ENCODE results near the gene SORCS1. TPM values are rescaled to one million over a fixed set of nuclear protein-coding genes. Genes with fewer than 3 reads are reported as not detected.

Gene SORCS1
- total RNA-seq, 1 experiment from 2014 or later, result not detected

DNA sequence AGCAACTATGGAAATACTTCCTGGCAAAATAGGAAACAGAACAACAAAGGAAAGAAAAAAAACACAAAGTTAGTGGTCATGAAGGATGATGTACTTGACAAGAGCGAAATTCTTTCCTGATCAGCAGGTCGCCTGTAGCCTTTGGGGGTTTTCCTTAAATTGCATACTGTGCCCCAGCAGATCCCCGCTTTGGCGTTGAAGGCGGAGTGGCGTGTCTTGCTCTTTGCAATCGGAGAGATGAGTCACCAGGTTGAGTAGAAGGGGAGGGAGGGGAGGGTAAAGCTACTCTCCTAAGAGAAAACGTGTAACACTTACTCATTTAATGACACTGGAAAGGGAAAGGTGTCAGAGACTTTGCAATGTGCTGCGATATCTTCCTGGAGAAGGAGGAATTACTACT, 587.2 kb downstream of the SORCS1 start:
- TF ChIP-seq, protein P1, sequence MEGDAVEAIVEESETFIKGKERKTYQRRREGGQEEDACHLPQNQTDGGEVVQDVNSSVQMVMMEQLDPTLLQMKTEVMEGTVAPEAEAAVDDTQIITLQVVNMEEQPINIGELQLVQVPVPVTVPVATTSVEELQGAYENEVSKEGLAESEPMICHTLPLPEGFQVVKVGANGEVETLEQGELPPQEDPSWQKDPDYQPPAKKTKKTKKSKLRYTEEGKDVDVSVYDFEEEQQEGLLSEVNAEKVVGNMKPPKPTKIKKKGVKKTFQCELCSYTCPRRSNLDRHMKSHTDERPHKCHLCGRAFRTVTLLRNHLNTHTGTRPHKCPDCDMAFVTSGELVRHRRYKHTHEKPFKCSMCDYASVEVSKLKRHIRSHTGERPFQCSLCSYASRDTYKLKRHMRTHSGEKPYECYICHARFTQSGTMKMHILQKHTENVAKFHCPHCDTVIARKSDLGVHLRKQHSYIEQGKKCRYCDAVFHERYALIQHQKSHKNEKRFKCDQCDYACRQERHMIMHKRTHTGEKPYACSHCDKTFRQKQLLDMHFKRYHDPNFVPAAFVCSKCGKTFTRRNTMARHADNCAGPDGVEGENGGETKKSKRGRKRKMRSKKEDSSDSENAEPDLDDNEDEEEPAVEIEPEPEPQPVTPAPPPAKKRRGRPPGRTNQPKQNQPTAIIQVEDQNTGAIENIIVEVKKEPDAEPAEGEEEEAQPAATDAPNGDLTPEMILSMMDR (IDR thresholded peaks at IDR 0.05; ENCODE audit: insufficient read depth in 1 of 2, low read depth in 1 of 2, low read length in 1 of 2, severe bottlenecking in 1 of 2, unreplicated experiment in 1 of 2), result no peak
- Mint-ChIP-seq H3K9me3 (ENCODE audit: unreplicated experiment) (no peaks in the 10 kb centered on the region), H3K27me3 (ENCODE audit: insufficient read depth, unreplicated experiment) (peaks cover 3% of the 10 kb centered on the region), H3K36me3 (ENCODE audit: insufficient read depth, unreplicated experiment) (no peaks in the 10 kb centered on the region), H3K27ac (ENCODE audit: unreplicated experiment) (no peak overlapping the region), H3K4me3 (ENCODE audit: unreplicated experiment) (no peak overlapping the region), H3K4me1 (ENCODE audit: low read depth, unreplicated experiment) (no peaks in the 10 kb centered on the region)
- Histone ChIP-seq H3K9me3 (no peaks in the 10 kb centered on the region), H3K27me3 (replicated peaks; ENCODE audit: control insufficient read depth, insufficient read depth, low read length) (no peaks in the 10 kb centered on the region), H3K4me3 (ENCODE audit: low read depth, low read length) (no peak overlapping the region), H3K4me1 (no peaks in the 10 kb centered on the region), H3K36me3 (ENCODE audit: control insufficient read depth, insufficient read depth, low read length) (no peaks in the 10 kb centered on the region)
- intact Hi-C loops (cut with micrococcal nuclease; ENCODE audit: unreplicated experiment), result loop anchor here (10.0 kb wide), 1 partner anchor 162 kb away; no protein-coding TSS in a partner anchor
- no peak for DNase-seq
- no TSS peak for BruUV-seq (replicated peaks)
- POLR2A ChIA-PET, result no interaction called here
- CTCF ChIA-PET, result no interaction called here

DNA sequence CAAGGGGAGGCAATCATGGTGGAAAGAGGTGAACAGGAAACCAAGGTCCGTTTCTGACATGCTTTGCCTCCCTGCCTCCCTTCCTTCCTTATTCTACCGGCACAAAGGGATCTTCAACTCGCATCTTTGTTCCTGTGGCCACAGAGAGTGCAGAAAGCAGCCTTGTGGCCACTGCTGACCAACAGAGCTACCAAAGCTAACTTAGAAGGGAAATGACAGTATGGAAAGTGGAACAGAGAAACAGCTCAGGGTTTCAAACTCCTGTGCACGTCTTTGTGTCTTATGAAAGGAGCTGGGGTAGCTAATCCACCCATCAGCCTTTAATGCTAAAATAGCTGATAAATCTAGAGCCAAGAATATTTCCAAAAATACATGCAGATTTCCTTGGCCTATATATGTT, 588.0 kb downstream of the SORCS1 start:
- H3K9me3 Mint-ChIP-seq (ENCODE audit: unreplicated experiment), result no peaks in the 10 kb centered on the region
- H3K27me3 Mint-ChIP-seq (ENCODE audit: insufficient read depth, unreplicated experiment), result peaks cover 3% of the 10 kb centered on the region
- no peaks in the 10 kb centered on the region for H3K4me1 ChIP-seq
- no peak overlapping the region for H3K4me3 ChIP-seq (ENCODE audit: low read depth, low read length)
- ChIA-PET CTCF (no interaction called here), POLR2A (no interaction called here)
- H3K36me3 ChIP-seq (ENCODE audit: control insufficient read depth, insufficient read depth, low read length), result no peaks in the 10 kb centered on the region
- H3K9me3 ChIP-seq, result no peaks in the 10 kb centered on the region
- no peaks in the 10 kb centered on the region for H3K27me3 ChIP-seq (replicated peaks; ENCODE audit: control insufficient read depth, insufficient read depth, low read length)
- intact Hi-C loops (cut with micrococcal nuclease; ENCODE audit: unreplicated experiment), result loop anchor here (10.0 kb wide), 1 partner anchor 162 kb away; no protein-coding TSS in a partner anchor
- H3K36me3 Mint-ChIP-seq (ENCODE audit: insufficient read depth, unreplicated experiment), result no peaks in the 10 kb centered on the region
- DNase-seq, result no peak
- H3K27ac Mint-ChIP-seq (ENCODE audit: unreplicated experiment), result no peak overlapping the region
- no peak overlapping the region for H3K4me3 Mint-ChIP-seq (ENCODE audit: unreplicated experiment)
- TF ChIP-seq, protein P1 (IDR thresholded peaks at IDR 0.05; ENCODE audit: insufficient read depth in 1 of 2, low read depth in 1 of 2, low read length in 1 of 2, severe bottlenecking in 1 of 2, unreplicated experiment in 1 of 2), result no peak
- no peaks in the 10 kb centered on the region for H3K4me1 Mint-ChIP-seq (ENCODE audit: low read depth, unreplicated experiment)
- BruUV-seq (replicated peaks), result no TSS peak

GRCh38 chr10:106573106-106573505, 591.4 kb downstream of the SORCS1 start:
- Histone ChIP-seq H3K36me3 (ENCODE audit: control insufficient read depth, insufficient read depth, low read length) (no peaks in the 10 kb centered on the region), H3K9me3 (no peaks in the 10 kb centered on the region), H3K27me3 (replicated peaks; ENCODE audit: control insufficient read depth, insufficient read depth, low read length) (no peaks in the 10 kb centered on the region), H3K4me1 (no peaks in the 10 kb centered on the region), H3K4me3 (ENCODE audit: low read depth, low read length) (no peak overlapping the region)
- peaks cover 3% of the 10 kb centered on the region for H3K27me3 Mint-ChIP-seq (ENCODE audit: insufficient read depth, unreplicated experiment)
- ChIA-PET POLR2A (no interaction called here), CTCF (no interaction called here)
- H3K4me3 Mint-ChIP-seq (ENCODE audit: unreplicated experiment), result no peak overlapping the region
- no peaks in the 10 kb centered on the region for H3K36me3 Mint-ChIP-seq (ENCODE audit: insufficient read depth, unreplicated experiment)
- DNase-seq, result no peak
- intact Hi-C loops (cut with micrococcal nuclease; ENCODE audit: unreplicated experiment), result loop anchor here (10.0 kb wide), 1 partner anchor 158 kb away; no protein-coding TSS in a partner anchor
- no peak overlapping the region for H3K27ac Mint-ChIP-seq (ENCODE audit: unreplicated experiment)
- TF ChIP-seq, protein P1 (IDR thresholded peaks at IDR 0.05; ENCODE audit: insufficient read depth in 1 of 2, low read depth in 1 of 2, low read length in 1 of 2, severe bottlenecking in 1 of 2, unreplicated experiment in 1 of 2), result no peak
- H3K4me1 Mint-ChIP-seq (ENCODE audit: low read depth, unreplicated experiment), result no peaks in the 10 kb centered on the region
- H3K9me3 Mint-ChIP-seq (ENCODE audit: unreplicated experiment), result no peaks in the 10 kb centered on the region
- no TSS peak for BruUV-seq (replicated peaks)

Measured in Caco-2 (cell line).